HG02884 (cell line): ENCODE results near the gene WDR6.

Experiments used
- ATAC-seq: cut with Tn5 transposase; IDR thresholded peaks from one replicate; pipeline ENCODE4 v1.9.1; 2021; ENCODE audit warnings: mild to moderate bottlenecking, moderate library complexity; ENCODE audit not compliant: unreplicated experiment

Gene WDR6

GRCh38 chr3:49027634-49028033 is 20.4 kb downstream of the WDR6 start:
- no peak for ATAC-seq

- no peak for ATAC-seq
Observed at GRCh38 chr3:49028298-49028672, 21.1 kb downstream of the WDR6 start.

- ATAC-seq: peak; percentile 69
Observed at GRCh38 chr3:49028673-49029562, 21.7 kb downstream of the WDR6 start, which contains the start of gene IMPDH2. IMPDH2 (minus strand) TSS chr3:49029398; CDS start chr3:49029350, 48 bp downstream.

- no peak for ATAC-seq
Observed at GRCh38 chr3:49029563-49029884, 22.3 kb downstream of the WDR6 start.

GRCh38 chr3:49030321-49030720 is 23.1 kb downstream of the WDR6 start:
- no peak for ATAC-seq

- ATAC-seq: no peak
Observed at GRCh38 chr3:49032646-49033304, 25.6 kb downstream of the WDR6 start.

- ATAC-seq: no peak
Observed at GRCh38 chr3:49034650-49035049, 27.5 kb downstream of the WDR6 start.

GRCh38 chr3:49035281-49035680 is 28.1 kb downstream of the WDR6 start:
- ATAC-seq: no peak

GRCh38 chr3:49053543-49053942 is 46.4 kb downstream of the WDR6 start:
- no peak for ATAC-seq

GRCh38 chr3:49054344-49054862 is 47.2 kb downstream of the WDR6 start:
- no peak for ATAC-seq

- no peak for ATAC-seq
Observed at GRCh38 chr3:49057268-49057667, 50.1 kb downstream of the WDR6 start.

- ATAC-seq: no peak
Observed at GRCh38 chr3:49058011-49058410, 50.8 kb downstream of the WDR6 start.
